RPMI8226 (cell line): ENCODE results near the gene MAP4K4.
"Not testable (repeated sequence)": the region's sequence is repeated elsewhere in the genome, so short reads cannot be mapped to it uniquely, and the experiment has no call there.

Source experiments
- DNase-seq: peaks from one replicate; pipeline ENCODE4 v3.0.0-alpha.2; 2015

The MAP4K4 gene

GRCh38 chr2:101930847-101931246 lies 233.3 kb downstream of the MAP4K4 start:
- no peak for DNase-seq

- DNase-seq: no peak
Measured at GRCh38 chr2:101931402-101931801, 233.9 kb downstream of the MAP4K4 start.

GRCh38 chr2:101935764-101936163 lies 238.3 kb downstream of the MAP4K4 start:
- DNase-seq: not testable (repeated sequence)

- no peak for DNase-seq
Measured at GRCh38 chr2:101942851-101943250, 245.3 kb downstream of the MAP4K4 start.
